MM.1S (cell line): Measurements from ENCODE around the gene NCR2.

Source experiments
- DNase-seq: peaks from one replicate; pipeline ENCODE4 v3.0.0-alpha.2; 2015
- H2AFZ ChIP-seq: fragments of 300-600 bp; sonication (generic); 2 replicates; pipeline ENCODE4 v1.6.0; 2016; ENCODE audit warnings: antibody characterized with exemption, low read length
- H3F3A ChIP-seq: fragments of 300-600 bp; sonication (generic); 2 replicates; pipeline ENCODE4 v1.6.1; 2016; ENCODE audit warnings: mild to moderate bottlenecking, antibody characterized with exemption, low read length, moderate library complexity, mixed read lengths; ENCODE audit not compliant: insufficient read depth
- H3K27ac ChIP-seq: fragments of 300-600 bp; sonication (generic); 2 replicates; pipeline ENCODE4 v1.5.1; 2016; ENCODE audit warnings: mild to moderate bottlenecking, low read length
- H3K27me3 ChIP-seq: fragments of 300-600 bp; sonication (generic); replicated peaks from 2 replicates; pipeline ENCODE4 v1.6.0; 2016; ENCODE audit warnings: low read length; ENCODE audit not compliant: insufficient read depth
- H3K36me3 ChIP-seq: fragments of 300-600 bp; sonication (generic); replicated peaks from 2 replicates; pipeline ENCODE4 v1.6.1; 2016; ENCODE audit warnings: mild to moderate bottlenecking, low read length, mixed read lengths; ENCODE audit not compliant: insufficient read depth
- H3K4me1 ChIP-seq: fragments of 300-600 bp; sonication (generic); 2 replicates; pipeline ENCODE4 v1.6.1; 2016; ENCODE audit warnings: low read length, mixed read lengths
- H3K4me2 ChIP-seq: fragments of 300-600 bp; sonication (generic); 2 replicates; pipeline ENCODE4 v1.6.0; 2016; ENCODE audit warnings: low read depth, low read length
- H3K4me3 ChIP-seq: fragments of 300-600 bp; sonication (generic); 2 replicates; pipeline ENCODE4 v1.5.1; 2016; ENCODE audit warnings: low read length, mixed read lengths
- H3K79me2 ChIP-seq: fragments of 300-600 bp; sonication (generic); 2 replicates; pipeline ENCODE4 v1.6.1; 2016; ENCODE audit warnings: mixed run types, low read length, mixed read lengths
- H3K9ac ChIP-seq: fragments of 300-600 bp; sonication (generic); 2 replicates; pipeline ENCODE4 v1.6.1; 2016; ENCODE audit warnings: low read length, mixed read lengths
- H3K9me2 ChIP-seq: fragments of 300-600 bp; sonication (generic); replicated peaks from 2 replicates; pipeline ENCODE4 v1.6.1; 2016; ENCODE audit warnings: mild to moderate bottlenecking, low read length, mixed read lengths; ENCODE audit not compliant: insufficient read depth
- H3K9me3 ChIP-seq: fragments of 300-600 bp; sonication (generic); replicated peaks from 2 replicates; pipeline ENCODE4 v1.6.1; 2016; ENCODE audit warnings: mild to moderate bottlenecking, low read length, mixed read lengths; ENCODE audit not compliant: insufficient read depth
- H4K20me1 ChIP-seq: fragments of 300-600 bp; sonication (generic); 2 replicates; pipeline ENCODE4 v1.6.1; 2016; ENCODE audit warnings: mild to moderate bottlenecking, low read length, moderate library complexity, mixed read lengths; ENCODE audit not compliant: insufficient read depth
- CTCF ChIP-seq: fragments of 300-600 bp; sonication (generic); IDR thresholded peaks from 2 replicates; pipeline ENCODE4 v1.5.1; 2016; ENCODE audit warnings: antibody characterized with exemption, low read length, mixed read lengths
- EZH2 ChIP-seq: fragments of 300-600 bp; sonication (generic); optimal IDR thresholded peaks from 2 replicates; pipeline ENCODE3; 2017; ENCODE audit warnings: low read depth, mild to moderate bottlenecking, antibody characterized with exemption, low read length, mixed read lengths
- EZH2phosphoT487 ChIP-seq: fragments of 300-600 bp; sonication (generic); IDR thresholded peaks from 2 replicates; pipeline ENCODE4 v1.6.1; 2018; ENCODE audit warnings: antibody characterized with exemption, low read length

Gene NCR2

GRCh38 chr6:41345901-41346300 is 10.5 kb downstream of the NCR2 start:
- H3K9me2 ChIP-seq, result no peaks in the 10 kb centered on the region
- no peaks in the 10 kb centered on the region for H3K79me2 ChIP-seq
- H3K27ac ChIP-seq, result no peak overlapping the region
- H2AFZ ChIP-seq, result no peak overlapping the region
- H3K4me2 ChIP-seq, result no peak overlapping the region
- no peaks in the 10 kb centered on the region for H3K4me1 ChIP-seq
- no peaks in the 10 kb centered on the region for H3K9me3 ChIP-seq
- DNase-seq, result no peak
- H4K20me1 ChIP-seq, result no peaks in the 10 kb centered on the region
- H3K27me3 ChIP-seq, result no peaks in the 10 kb centered on the region
- H3K36me3 ChIP-seq, result no peaks in the 10 kb centered on the region
- TF ChIP-seq EZH2, result no peak
- TF ChIP-seq EZH2phosphoT487, result no peak
- TF ChIP-seq CTCF, result no peak
- H3K9ac ChIP-seq, result no peak overlapping the region
- H3K4me3 ChIP-seq, result no peak overlapping the region
- H3F3A ChIP-seq, result no peaks in the 10 kb centered on the region

- Histone ChIP-seq H3K9ac (no peak overlapping the region), H2AFZ (no peak overlapping the region), H3K9me3 (no peaks in the 10 kb centered on the region), H3K27ac (no peak overlapping the region), H3K9me2 (no peaks in the 10 kb centered on the region), H3K4me2 (no peak overlapping the region), H3K27me3 (no peaks in the 10 kb centered on the region), H3K4me1 (no peaks in the 10 kb centered on the region), H3K36me3 (no peaks in the 10 kb centered on the region), H3F3A (no peaks in the 10 kb centered on the region), H3K4me3 (no peak overlapping the region), H4K20me1 (no peaks in the 10 kb centered on the region), H3K79me2 (no peaks in the 10 kb centered on the region)
- TF ChIP-seq EZH2phosphoT487, result no peak
- no peak for TF ChIP-seq CTCF
- no peak for TF ChIP-seq EZH2
- DNase-seq, result no peak
These were observed 11.0 kb downstream of the NCR2 start for GRCh38 chr6:41346441-41346840.

GRCh38 chr6:41347378-41348050 is 12.1 kb downstream of the NCR2 start:
- no peak for DNase-seq
- H3K79me2 ChIP-seq, result no peaks in the 10 kb centered on the region
- H3K4me1 ChIP-seq, result no peaks in the 10 kb centered on the region
- H3K27ac ChIP-seq, result no peak overlapping the region
- no peak overlapping the region for H3K4me3 ChIP-seq
- TF ChIP-seq CTCF (no peak), EZH2 (no peak), EZH2phosphoT487 (no peak)
- H4K20me1 ChIP-seq, result no peaks in the 10 kb centered on the region
- no peaks in the 10 kb centered on the region for H3K9me3 ChIP-seq
- no peak overlapping the region for H2AFZ ChIP-seq
- no peak overlapping the region for H3K4me2 ChIP-seq
- H3F3A ChIP-seq, result no peaks in the 10 kb centered on the region
- H3K9ac ChIP-seq, result no peak overlapping the region
- no peaks in the 10 kb centered on the region for H3K27me3 ChIP-seq
- no peaks in the 10 kb centered on the region for H3K9me2 ChIP-seq
- no peaks in the 10 kb centered on the region for H3K36me3 ChIP-seq
